ENCODE measurements around the gene SNAP47.

The SNAP47 gene

DNA sequence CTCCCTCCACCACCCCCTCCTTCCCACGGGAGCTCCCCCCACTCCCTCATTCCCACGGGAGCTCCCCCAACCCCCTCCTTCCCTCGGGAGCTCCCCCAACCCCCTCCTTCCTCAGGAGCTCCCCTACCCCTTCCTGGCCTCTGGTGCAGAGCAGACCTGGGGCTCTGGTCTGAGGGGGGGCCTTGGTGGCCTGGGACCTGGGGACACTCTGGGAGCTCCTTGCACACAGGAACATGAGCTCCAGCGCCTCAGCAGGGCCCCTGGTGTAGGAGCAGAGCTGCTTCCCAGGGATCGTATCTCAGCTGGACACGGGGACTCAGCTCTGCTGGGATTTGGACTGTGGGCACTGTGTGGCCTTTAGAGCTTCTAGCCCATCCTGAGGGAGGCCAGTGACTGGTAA lies 60.5 kb downstream of the SNAP47 start:
- FAIRE-seq (no peak), DNase-seq (ENCODE audit: low spot score) (no peak)

DNA sequence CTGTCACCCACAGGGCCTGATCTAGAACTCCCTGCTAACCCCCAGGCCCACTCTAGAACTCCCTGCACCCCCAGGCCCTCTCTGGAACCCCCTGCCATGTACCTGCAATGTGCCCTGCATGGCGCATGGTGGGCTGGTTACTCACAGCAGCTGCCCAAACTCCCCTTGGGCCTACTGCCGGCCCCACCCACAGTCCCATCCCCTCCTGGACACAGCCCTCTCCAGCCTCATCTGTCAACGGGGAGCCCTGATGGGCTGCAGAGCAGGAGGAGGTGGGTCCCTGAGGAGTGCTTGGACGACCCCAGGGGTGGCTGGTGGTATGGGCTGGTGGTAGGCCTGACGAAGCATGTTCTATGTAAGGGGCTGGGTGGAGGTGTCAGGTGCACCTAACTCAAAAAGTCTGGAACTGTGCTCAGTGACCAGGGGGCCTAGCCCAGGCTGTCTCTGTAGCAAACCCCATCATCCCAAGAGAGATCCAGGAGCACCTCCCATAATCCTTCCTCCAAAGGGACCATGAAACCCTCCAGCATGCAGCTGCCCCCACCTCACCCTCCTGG lies 61.2 kb downstream of the SNAP47 start:
- DNase-seq (ENCODE audit: low spot score), result no peak
- FAIRE-seq, result no peak

DNA sequence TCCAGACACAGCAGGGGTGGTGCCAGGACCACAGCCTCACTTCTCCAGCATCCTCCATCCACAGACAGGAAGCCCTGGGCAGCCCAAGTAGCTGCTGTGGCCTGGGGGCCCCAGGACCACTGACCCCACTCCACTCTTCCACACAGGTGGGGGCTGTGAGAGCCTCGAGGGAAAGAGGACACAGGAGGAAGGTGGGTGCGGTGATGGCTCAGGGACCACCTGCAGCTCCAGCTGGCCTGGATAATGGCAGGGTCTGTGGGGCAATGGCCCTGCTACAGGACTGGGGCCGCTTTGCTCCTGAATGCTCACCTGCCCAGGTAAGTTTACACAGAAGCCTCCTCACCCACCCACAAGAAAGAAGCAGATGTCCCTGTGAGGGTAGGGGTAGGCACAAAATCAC lies 61.9 kb downstream of the SNAP47 start:
- FAIRE-seq, result no peak

DNA sequence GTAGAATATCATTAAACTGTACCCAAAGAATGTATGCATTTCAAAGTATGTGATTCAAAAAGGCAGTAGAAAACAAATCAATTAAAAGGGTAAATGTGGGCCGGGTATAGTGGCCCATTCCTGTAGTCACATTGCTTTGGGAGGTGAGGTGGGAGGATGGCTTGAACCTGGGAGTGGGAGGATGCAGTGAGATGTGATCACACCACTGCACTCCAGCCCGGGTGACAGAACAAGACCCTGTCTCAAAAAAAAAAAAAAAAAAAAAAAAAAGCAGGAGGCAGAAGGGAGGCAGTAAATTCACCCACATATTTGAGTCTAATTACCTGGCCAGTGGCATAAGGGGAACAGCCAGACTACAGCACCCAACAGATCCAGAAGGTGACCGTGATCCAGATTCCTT lies 62.4 kb downstream of the SNAP47 start:
- FAIRE-seq (no peak), DNase-seq (ENCODE audit: low spot score) (no peak)

More for the DNA sequence above, 61.9 kb downstream of the SNAP47 start:
- DNase-seq (ENCODE audit: low spot score), result no peak

DNA sequence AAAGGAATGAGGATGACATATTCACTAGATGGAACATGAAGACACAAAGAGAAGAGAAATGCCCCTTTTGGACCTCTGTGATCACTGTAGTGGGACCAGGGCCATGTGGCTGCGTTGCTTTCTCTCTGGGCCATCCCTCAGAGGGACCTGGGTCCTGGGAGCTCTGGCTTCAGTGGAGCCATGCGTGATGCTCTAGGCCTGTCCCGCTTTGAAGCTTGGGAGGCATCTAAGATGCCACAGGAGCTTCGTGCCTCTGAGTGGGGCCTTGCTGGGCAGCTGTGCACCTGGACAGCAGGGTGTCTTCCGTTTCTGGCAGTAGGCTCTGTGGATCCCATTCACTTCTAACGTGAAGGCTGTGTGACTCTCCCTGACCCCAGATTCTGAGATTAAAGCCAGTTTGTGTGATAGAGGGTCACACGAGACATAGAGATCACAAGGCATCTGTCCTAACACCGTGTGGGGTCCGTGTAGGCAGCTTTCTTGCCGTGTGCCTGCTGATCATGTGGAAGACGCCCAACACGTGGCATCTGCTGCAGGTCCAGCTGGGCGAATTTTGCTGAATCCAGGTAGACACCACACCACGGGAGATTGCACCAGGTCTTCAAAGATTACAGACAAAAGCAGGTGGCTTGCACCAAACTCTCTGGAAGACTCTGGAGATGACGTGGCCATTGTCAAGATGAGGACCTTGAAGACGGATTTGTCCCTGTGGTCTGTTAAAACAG lies 63.0 kb downstream of the SNAP47 start:
- FAIRE-seq, result no peak
- no peak for DNase-seq (ENCODE audit: low spot score)

DNA sequence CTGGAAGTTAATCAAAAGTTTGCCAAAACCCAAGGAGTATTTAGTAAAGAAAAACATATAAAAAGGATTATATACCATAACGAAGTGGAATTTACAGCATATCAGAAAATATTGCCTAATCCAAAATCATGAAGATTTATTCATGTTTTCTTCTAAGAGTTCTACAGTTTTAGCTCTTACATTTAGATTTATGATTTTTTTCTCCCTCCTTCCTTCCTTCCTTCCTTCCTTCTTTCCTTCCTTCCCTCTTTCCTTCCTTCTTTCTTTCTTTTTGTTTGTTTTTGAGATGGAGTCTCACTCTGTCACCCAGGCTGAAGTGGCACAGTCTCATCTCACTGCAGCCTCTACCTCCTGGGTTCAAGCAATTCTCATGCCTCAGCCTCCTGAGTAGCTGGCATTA lies 64.5 kb downstream of the SNAP47 start:
- FAIRE-seq, result no peak
- no peak for DNase-seq (ENCODE audit: low spot score)

DNA sequence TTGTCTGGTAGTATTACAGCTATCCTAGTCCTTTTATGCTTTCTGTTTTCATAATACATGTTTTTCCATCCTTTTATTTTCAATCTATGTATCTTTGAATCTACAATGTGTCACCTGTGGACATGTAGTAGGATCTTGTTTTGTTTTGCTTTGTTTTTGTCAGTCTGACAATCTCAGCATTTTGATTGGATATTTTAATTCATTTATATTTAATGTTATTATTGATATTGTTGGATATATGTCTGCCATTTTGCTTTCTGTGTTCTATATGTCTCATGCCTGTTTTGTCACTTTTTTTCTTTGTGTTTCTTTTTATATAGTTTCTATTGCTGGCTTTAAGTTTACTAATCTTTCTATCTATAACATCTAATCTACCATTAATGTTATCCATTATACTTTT lies 68.7 kb downstream of the SNAP47 start:
- no peak for DNase-seq (ENCODE audit: low spot score)
- no peak for FAIRE-seq

DNA sequence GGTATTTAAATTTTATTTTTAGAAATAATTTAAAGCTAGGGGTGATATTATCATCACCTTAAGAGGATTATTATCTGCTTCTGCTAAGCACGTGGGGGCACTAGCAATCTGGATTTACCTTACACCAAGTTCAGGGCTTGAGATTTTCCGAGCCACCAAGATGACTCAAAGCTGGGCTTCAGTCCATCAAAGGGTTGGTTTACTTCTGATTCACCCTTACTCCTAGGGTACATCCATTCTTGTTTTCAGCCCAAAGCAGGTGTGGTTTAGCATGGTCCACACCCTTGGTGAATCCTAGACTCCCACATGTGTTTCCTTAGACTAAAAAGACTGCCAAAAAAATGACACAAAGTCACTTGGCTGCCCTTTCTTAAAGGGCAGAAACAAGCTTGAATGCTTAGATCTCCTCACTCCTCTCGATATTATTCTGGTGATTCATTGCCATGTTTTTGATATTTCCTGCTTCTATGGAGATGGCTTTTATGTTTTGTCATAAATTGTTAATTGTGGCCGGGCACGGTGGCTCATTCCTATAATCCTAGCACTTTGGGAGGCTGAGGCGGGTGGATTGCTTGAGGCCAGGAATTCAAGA lies 70.5 kb downstream of the SNAP47 start:
- DNase-seq (ENCODE audit: low spot score) (peak; percentile 72), FAIRE-seq (peak; percentile 81)

DNA sequence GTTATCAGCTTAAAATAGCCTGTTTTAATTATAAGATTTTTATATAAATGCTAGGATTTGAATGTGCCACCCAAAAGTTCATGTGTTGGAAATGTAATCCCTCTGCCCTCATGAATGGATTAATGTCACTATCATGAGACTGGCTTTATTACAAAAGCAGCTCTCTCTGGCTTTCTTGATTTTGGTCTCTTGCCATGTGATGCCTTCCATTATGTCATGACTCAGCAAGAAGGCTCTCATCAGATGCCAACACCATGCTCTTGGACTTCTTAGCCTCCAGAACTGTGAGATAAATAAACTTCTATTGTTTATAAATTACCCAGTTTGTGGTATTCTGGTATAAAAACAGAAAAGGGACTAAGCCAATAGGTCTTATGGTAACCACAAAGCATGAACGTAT lies 73.3 kb downstream of the SNAP47 start:
- DNase-seq (ENCODE audit: low spot score), result no peak
- no peak for FAIRE-seq

DNA sequence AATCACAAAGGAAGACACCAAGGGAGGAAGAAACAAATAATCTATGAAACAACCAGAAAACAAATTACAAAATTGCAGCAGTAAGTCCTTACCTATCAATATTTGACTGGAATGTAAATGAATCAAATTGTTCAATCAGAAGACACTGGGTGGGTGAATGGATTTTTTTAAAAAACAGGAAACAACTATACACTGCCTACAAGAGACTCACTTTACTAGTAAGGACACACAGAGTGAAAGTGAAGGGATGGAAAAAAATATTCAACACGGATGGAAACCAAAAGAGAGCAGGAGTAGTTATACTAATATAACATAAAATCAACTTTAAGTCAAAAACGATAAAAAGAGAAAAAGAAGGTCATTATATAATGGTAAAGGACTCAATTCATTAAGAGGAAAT lies 73.8 kb downstream of the SNAP47 start:
- FAIRE-seq (no peak), DNase-seq (ENCODE audit: low spot score) (no peak)

DNA sequence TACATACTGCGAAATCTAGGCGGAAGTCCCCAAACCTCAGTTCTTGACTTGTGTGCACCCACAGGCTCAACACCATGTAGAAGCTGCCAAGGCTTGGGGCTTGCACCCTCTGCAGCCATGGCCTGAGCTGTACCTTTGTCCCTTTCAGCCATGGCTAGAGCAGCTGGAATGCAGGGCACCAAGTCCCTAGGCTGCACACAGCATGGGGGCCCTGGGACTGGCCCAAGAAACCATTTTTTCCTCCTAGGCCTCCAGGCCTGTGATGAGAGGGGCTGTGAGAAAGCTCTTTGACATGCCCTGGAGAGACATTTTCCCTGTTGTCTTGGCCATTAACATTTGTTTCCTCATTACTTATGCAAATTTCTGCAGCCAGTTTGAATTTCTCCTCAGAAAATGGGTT lies 78.7 kb downstream of the SNAP47 start:
- FAIRE-seq, result no peak

DNA sequence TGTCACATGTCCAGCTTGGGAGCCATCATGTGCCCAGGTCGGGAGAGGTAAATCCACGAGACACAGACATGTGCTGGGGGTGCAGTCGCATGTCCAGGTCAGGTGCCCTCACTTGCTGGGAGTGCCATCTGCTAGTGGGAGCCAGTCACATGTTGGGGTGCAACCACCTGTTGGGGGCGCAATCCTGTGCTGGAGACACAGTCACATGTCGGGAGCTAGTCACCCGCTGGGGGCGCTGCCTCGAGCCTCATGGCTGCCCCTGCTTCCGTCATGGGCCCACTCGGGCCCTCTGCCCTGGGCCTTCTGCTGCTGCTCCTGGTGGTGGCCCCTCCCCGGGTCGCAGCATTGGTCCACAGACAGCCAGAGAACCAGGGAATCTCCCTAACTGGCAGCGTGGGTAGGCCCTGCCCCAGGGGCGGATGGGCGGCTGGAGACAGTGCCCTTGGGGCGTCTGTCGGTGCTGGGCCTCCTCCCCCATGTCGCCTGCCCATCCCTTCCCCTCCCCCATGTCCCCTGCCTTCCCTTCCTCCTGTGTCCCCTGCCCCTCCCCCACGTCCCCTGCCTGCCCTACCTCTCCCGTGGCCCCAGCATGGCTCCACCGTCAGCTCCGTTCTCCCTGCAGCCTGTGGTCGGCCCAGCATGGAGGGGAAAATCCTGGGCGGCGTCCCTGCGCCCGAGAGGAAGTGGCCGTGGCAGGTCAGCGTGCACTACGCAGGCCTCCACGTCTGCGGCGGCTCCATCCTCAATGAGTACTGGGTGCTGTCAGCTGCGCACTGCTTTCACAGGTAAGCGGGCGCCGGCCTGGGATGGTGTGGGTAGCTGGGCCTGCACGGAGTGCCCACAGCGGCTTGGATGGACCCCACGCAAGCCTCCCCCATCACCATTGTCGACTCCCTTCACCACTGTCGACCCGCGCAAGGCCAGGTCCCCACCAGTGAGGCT lies 80.5 kb downstream of the SNAP47 start, which contains the start of gene PRSS38:
Gene PRSS38 (plus strand): TSS at position 208 of the 942 bp plus-strand sequence. CDS start 42 bp downstream, at position 250.
- FAIRE-seq (no peak), DNase-seq (ENCODE audit: low spot score) (no peak)

More for the DNA sequence above, 78.7 kb downstream of the SNAP47 start:
- DNase-seq (ENCODE audit: low spot score), result no peak

DNA sequence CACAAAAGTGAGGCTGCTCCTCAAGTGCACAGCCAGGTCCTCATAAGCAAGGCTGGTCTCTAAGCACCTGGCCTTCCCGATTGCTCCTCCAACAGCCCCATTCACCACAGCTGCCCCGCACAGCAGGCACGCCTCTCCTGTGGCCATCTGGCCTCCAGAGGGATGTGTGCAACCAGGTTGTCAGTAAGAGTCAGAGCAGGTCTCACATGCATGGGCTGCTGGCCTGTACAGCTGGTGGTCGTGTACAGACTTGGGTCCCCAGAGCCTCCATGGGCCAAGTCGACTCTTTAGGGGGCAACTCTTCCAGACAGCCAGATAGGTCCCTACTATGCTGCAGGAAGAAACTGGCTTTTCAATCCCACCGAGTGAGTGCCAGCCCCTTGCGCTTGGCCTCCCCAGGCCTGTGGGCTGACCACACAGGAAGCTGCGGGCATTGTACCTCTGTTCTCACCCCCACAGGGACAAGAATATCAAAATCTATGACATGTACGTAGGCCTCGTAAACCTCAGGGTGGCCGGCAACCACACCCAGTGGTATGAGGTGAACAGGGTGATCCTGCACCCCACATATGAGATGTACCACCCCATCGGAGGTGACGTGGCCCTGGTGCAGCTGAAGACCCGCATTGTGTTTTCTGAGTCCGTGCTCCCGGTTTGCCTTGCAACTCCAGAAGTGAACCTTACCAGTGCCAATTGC lies 81.7 kb downstream of the SNAP47 start:
- DNase-seq (ENCODE audit: low spot score) (no peak), FAIRE-seq (no peak)

DNA sequence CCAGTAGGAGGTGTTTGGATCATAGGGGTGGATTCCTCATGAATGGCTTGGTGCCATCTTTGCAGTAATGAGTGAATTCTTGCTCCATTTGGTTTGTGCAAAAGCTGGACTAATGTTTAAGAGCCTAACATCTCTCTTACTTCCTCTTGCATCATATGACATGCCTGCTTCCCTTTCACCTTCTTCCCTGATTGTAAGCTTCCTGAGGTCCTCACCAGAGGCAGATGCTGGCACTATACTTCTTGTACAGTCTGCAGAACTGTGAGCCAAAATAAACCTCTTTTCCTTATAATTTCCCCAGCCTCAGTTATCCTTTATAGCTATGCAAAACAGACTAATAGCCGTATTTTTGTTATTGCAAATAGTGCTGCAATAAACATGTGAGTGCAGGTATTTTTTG lies 88.3 kb downstream of the SNAP47 start:
- DNase-seq (ENCODE audit: low spot score) (no peak), FAIRE-seq (no peak)

DNA sequence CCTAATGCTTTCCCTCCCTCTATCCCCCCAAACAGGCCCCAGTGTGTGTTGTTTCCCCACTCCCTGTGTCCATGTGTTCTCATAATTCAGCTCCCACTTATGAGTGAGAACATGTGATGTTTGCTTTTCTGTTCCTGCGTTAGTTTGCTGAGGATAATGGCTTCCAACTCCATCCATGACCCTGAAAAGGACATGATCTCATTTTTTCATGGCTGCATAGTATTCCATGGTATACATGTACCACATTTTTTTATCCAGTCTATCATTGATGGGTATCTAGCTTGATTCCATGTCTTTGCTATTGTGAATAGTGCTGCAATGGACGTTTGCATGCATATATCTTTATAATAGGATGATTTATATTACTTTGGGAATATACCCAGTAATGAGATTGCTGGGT lies 89.0 kb downstream of the SNAP47 start:
- DNase-seq (ENCODE audit: low spot score) (no peak), FAIRE-seq (no peak)

DNA sequence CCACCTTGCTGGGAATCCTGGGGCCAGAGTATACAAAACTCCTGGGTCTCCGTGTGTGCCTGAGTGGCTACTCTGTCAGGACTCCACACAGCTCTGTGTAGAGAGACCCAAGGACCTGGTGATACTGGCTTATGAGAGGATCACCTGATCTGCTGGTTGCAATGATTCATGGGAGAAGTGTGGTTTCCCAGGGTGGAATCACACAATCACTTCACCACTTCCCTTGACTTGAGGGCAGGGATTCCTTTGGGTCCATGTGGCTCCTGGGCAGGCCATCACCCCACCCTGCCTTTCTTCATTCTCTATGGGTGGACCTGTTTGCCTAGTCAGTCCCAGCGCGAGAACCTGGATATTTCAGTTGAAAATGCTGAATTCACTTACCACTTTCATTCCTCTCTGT lies 93.6 kb downstream of the SNAP47 start:
- FAIRE-seq, result no peak

More for the DNA sequence above, 93.6 kb downstream of the SNAP47 start:
- DNase-seq (ENCODE audit: low spot score), result no peak

Measured in RCC 7860 (cell line).